Right lung (tissue), 5 donors: ENCODE data around the gene HKDC1. TPM values are rescaled to one million over a fixed set of nuclear protein-coding genes. Genes with fewer than 3 reads are reported as not detected.
A peak's percentile ranks its signal among the peaks of the same experiment; 100 is the strongest.
"Not testable (repeated sequence)": the region's sequence is repeated elsewhere in the genome, so short reads cannot be mapped to it uniquely, and the experiment has no call there.

ENCODE experiments used
- DNase-seq, 2 donors: peaks; one replicate each; pipeline ENCODE4 v3.0.0-alpha.2; 2013
- polyA plus RNA-seq, 5 donors: library from polyadenylated mRNA; unstranded; fragments of 120-200 nt; gene quantifications; one replicate each; pipeline versions ENCODE4 v1.2.1 to v1.2.3, GENCODE V29; 2013; ENCODE audit warnings: inconsistent platforms in 1 of 5, low replicate concordance in 1 of 5; ENCODE audit not compliant: insufficient read length in 5 of 5, insufficient read depth in 1 of 5

The HKDC1 gene
- polyA plus RNA-seq, 5 donors = 1.1 to 5.5 (median 3.4) TPM

DNA sequence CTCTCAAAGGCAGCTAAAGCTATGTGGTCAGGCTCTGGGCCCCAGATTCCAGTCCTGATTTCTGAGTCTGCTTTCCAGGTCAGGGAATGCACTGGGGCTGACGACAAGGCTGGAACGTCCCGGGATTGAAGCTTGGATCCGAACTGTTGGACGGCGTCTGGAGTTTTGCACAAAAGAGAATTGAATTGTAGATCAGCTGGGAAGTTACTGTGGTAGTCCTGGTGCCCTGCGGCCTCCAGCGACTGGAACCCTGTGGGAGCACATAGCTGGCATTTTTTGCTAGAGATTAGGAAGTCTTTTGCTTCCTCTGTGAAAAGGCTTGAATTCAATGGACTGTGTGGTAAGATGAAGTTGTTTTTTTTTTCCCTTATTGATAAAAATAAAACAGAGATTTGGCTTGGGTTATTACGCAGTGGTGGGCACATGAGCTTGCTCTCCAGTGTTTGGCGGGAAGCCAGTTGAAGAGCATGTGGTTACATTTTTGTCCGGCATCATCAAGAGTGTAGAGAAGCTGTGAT, 58.4 kb downstream of the HKDC1 start, which contains the start of gene HK1:
TSS of gene HK1 (plus strand) at position 51 of the 518 bp plus-strand sequence.
- DNase-seq = peak; percentile 0 to 2

DNA sequence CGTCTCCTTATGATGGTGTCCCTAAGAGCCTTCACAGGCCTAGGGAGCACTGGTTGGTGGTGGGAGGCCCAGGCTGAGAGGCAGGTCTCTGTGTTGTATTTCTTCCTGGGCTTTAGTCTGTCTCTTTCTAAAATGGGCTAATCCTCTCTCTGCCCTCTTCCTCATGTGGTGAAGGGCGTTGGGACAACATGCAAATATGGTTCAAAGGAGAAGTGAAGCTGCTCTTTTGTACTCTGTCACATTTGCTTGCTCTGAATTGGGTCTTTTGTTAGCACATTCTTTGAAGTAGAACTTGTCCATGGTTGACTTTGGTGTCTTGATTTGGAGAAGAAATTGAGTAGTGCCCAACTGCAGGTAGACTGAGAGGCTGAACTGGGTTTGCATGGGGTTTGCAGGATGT, 59.0 kb downstream of the HKDC1 start:
- DNase-seq = no peak

DNA sequence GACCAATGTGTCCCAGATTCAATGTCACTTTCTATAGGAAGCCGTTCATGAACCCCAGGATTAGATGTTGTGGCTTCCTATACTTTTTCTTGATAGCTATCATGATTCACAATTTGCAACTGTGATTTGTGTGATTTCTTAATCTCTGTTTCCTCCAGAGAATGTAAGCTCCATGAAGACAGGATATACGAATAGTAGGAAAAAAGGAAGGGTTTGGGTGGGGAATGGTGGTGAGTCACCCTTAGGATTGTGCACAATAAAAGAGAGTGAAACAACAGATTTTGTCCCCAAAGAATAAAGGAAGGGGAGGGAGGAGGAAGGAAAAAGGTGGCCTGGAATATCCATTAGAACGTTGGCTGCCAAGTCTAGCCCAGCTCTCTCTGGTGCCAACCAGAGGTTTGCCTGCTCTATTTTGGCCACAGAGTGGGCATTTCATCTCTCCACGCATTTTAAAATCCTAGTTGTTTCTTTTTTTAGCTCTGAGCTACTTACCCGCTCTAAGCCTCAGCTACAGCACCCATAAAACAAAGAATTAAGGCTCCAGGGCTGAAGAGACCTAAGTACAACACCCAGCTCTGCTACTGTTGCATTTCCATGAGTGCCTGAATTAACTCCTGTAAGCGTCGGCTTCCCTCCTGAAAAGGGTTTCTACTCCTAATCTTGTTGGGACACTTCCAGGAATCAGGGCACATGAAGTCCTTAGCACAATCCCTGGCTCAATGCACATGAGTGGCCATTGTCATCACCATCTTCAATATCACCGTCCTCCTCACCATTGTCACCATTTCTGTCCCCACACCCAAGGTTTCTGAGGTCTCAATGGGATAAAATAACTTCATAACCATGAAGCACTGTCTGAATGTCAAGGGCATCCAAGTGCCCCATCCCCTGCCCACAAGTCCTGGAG, 61.6 kb downstream of the HKDC1 start:
- no peak for DNase-seq

DNA sequence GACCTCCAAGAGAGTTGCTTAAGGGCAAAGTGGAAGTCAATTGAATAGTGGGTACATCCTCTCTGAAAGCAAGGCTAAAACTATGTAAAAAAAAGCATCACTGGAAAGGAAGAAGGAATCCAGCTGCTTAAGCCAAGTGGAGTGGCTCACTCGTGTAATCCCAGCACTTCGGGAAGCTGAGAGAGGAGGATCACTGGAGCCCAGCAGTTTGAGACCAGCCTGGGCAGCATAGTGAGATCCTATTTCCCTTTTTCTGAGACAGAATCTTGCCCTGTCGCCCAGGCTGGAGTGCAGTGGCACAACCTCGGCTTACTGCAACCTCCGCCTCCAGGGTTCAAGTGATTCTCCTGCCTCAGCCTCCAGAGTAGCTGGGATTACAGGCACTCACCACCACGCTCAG, 64.3 kb downstream of the HKDC1 start:
- DNase-seq = not testable (repeated sequence)

DNA sequence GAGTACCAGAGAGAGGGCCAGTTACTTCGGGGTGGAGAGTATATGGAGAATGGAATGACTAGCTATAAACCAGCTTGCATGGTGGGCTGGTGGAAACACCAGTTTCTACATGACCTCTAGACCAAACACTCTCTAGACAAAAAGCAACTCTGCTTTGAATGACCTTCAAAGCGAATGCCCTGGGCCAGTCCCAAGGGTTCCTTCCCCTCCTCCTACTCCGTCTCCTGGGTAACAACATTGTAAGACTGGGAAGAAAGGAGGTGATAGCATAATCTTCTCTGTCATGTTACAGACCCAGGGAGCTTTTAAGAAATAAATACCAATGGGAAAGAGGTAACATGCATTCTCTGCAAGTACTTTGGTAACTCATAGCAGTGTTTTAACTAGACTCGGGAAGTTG, 65.6 kb downstream of the HKDC1 start:
- DNase-seq = no peak

DNA sequence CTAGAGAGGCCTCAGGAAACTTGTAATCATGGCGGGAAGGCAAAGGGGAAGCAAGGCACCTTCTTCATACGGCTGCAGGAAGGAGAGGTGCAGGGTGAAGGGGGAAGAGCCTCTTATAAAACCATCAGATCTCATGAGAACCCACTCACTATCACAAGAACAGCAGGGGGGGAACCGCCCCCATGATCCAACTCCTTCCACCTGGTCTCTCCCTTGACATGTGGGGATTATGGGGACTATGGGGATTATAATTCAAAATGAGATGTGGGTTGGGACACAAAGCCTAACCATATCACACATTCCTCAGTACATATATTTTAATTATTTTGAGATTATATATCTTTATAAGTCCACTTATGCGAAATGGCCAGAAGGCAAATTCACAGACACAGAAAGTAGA, 67.0 kb downstream of the HKDC1 start:
- no peak for DNase-seq

DNA sequence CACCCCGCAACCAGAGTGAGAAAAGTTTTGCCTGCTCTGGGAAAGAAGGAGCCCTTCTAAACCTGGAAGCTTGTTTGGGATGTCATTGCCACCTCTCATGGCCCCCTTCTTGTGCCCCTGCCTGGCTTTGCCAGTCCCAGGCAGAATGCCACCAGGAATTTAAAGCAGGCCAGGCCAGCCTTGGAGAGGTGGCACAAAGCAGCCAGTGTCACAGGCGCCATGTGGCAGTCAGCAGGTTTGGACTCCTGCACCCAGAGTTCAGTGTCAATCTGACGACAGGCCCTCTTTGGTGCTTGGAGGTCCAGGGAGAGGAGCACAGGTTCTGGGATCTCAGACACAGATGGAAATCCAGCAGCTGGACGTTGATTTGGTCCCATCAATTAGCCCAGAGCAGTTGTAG, 70.9 kb downstream of the HKDC1 start:
- no peak for DNase-seq

DNA sequence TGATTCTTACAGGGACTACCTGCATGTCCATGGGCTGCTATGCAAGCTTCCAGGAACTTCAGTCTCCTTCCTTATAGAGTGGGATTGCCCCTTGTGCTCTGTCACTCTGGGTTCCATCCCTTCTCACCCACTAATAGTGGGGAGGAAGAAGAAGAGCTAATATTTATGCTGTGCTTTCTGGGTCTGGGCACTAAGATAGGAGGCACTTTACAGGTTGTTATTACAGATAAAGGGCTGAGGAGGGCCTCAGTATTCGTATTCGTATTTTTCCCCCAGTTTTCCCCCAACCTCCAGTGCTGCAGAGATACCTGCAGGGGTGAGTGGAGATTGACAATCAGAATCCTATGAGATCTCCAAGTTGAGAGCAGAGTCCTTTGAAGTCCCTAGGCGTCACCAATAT, 72.3 kb downstream of the HKDC1 start:
- DNase-seq = no peak

DNA sequence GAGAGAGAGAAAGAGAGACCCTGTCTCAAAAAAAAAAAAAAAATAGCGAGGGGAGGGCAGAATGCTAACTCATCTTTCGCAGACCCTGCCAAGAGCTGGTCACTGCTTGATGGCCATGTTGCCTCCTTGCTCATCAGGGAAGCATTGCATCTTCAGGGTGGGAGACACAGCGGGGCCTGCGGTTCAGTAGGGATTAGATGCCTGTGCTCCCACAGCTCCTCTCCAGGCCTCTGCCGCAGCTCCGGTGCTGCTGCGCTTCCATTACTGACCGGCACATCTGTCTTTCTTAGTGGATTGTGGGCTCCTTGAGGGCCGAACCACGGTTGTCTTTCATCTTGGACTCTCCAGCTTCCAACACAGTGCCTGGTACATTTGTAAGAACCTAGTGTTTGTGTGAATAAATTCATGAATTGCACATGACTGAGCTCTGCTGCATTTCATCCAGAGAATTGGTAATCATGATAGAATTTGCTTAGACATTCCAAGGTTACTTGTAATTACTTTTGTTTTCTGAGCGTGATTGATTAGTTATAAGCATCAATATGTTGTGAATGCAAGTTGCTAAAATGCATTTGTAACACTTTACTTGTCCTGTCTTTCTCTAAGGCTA, 75.0 kb downstream of the HKDC1 start:
- DNase-seq = no peak

DNA sequence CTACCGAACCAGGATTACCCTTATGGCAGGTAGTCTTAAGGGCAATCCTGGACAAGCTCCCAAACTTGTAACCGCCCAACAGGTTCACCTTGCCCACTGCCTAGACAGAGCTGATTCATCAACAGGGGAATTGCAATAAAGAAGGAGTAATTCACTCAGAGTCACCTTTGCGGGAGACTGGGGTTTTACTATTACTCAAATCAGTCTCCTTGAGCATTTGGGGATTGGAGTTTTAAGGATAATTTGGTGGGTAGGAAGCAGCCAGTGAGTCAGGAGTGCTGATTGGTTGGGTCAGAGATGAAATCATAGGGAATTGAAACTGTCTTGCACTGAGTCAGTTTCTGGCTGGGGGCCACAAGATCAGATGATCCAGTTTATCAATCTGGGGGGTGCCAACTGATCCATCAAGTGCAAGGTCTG, 83.5 kb downstream of the HKDC1 start:
- DNase-seq = no peak

DNA sequence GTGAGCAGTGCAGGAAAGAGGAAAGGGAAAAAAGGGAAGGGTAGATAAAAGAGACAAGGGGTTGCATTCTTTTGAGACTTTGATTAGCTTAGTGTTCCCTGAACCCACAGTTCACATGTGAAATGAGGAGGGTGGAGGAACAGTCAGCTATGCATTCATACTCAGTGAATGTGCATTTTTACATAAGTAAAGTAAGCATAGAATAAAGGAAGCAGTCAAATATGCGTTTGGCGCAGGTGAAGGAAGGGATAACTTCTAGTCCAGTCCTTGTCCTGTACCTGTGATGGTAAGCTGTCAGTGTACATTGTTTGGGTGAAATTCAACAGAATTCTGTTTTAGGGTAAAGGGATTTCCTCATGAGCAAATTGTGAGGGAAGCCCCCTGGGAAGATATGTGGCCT, 86.3 kb downstream of the HKDC1 start:
- DNase-seq = no peak

DNA sequence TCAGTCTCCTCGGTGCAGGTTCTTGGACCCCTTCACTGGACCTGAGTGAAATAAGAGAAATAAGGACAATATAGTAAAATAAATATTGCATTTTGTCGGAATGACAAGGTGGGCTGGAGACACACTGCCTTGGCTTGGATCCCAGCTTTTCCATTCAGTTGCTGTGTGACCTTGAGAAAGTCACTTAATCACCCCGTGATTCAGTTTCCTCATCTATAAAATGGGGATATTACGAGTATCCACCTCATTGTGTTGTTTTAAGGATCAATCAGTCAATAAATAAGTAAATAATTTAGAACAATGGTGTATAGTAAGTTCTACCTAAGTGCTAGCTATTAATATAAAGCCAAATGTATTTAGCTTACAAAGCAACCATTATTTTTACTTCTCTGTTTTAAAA, 87.3 kb downstream of the HKDC1 start:
- no peak for DNase-seq

DNA sequence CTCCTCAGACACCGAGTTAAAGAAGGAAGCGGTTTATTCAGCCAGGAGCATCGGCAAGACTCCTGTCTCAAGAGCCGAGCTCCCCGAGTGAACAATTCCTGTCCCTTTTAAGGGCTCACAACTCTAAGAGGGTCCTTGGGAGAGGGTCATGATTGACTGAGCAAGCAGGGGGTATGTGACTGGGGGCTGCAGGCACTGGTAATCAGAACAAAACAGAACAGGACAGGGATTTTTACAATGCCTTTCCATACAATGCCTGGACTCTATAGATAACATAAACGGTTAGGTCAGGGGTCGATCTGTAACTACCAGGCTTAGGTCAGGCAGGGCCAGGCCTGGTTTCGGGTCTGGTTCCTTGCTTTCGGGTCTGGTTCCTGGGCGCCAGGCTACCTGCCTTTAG, 88.2 kb downstream of the HKDC1 start:
- not testable (repeated sequence) for DNase-seq

DNA sequence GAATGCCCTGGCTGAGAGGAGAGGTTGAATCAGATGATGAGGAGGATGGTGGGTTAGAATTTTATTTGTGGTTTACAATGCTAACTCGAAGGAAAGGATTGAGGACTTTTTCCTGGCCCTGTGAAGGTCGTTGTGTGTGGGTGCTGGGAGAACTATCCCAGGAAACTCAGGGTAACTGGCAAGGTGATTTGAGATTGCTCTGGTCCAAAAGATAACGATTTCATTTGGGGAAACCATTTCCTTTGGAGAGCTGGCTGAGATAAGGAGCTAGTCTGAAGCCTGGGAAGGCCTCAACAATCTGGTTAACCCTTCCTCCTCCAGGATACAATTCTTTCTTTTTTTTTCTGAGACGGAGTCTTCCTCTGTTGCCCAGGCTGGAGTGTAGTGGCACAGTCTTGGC, 91.2 kb downstream of the HKDC1 start:
- DNase-seq = no peak

DNA sequence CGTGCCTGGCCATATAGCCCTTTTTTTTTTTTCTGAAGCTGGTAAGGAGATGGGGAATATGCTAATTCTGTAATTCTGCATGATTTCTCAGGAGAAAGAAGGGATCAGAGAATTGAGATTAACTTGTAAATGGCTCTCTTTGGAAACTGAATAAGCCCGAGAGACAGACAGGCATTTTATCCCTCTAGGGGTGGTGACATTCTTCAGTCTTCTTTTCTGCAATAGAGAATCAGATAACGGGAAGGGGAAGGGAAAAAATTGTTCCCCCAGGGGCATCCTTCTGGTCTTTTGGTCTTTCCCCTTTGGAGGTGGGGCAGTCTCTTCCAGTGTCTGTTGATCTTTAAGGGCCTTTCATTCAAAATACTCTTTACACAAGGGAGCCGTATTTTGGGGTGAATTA, 92.4 kb downstream of the HKDC1 start:
- no peak for DNase-seq

DNA sequence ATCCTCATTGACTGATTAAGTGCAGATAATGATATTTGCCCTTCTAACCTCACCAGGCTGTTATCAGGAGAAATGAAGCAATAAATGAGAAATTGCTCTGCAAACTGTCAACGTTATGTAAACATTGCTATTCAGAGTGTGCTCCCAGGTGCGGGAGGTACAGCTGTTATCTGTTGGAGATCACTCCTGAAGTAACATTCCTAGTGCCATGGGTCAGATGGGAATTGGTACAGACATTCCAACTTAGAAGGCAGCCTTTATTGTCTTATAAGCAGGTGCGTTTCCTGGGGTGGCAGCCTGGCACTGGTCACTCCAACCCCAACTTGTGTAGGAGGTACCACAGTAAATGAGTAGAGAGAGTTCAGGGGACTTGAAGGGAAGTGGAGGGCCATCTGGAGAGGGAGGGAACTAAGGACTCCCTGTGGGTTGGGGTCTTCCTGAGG, 95.0 kb downstream of the HKDC1 start:
- no peak for DNase-seq

DNA sequence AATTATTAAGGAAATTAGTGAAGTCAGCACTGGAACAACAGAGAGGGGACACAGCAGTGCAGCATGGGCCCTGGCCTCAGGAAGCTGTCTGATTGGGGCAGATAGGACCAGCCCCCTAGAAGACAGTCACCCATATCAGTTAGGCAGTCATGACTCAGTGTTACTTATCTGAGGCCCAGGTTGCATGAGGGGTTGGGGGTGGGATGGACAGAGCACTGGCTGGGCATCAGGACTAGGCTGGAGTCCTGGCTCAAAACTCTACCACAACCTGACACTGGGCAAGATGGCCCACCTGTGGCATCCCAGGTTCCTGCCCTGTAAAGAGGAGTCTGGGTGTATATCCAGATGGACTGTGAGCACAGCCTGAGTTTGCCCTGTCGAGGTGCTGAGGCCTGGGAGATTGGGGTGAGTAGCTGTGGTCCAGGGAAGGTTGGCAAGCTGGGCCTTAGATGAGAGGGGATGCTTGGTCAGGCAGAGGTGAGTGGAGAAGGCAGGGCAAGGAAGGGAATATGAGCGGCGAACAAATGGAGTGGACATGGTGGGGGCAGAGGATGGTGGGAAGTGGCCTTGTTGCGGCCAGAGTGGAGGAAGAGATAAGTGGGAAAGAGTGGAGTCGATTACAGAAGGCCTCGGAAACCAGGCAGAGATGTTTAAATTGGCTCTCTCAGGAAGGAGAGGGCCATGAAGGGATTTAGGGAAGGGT, 95.6 kb downstream of the HKDC1 start:
- DNase-seq = no peak

DNA sequence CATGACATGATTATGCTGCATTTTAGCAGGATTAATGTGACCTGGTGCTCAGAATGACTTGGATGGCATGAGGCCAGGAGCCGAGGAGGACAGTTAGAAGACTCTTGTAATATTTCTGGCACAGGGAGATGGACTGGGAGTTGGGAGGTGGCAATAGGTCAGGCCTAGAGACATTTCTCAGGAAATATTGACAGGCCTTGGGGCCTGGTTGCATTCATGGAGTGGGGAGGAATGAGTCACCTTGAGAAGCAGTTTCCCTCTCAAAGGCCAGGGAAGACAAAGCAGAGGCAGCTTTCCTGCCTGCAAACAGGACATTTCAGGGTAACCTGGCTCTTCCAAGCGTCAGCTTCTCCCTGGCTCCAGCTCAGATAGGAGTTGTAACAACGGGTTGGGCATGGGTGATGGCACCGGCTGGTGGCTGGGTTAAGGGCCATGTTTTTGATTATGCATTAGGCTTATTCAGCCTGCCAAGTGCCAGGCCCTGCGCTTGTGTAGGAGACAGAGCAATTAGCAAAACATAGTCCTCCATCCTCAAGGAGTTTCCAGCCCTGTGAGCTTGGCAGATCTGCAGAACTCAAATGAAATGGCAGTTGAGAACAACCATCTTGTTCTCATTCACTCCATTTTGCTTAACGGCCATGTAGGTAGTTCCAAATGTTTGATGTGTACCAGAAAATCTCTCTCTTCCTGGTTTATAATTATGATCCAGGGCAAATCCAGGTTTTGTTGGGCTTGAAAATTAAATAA, 96.4 kb downstream of the HKDC1 start:
- DNase-seq = no peak
